ENCODE data around the gene MAST3.
"Not testable (repeated sequence)": the region's sequence is repeated elsewhere in the genome, so short reads cannot be mapped to it uniquely, and the experiment has no call there.

The MAST3 gene

DNA sequence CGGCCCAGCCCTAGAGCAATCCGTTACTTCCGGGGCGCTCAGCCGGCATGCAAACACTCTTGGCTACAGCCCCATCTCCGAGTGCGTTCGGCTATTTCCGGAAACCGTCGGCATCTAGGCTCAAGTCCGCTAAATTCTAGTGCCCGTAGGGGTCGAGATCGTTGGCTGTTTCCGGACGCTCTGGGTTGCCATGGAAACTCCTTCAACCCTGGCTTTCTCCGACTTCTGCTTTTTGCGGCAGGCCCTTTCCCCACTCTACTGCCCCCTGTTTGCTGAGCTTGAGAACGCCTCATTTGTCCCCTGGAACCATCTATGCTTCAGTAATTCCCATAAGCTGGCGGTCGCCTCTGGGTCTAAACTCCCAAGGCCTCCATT, 54.9 kb downstream of the MAST3 start:
- H3K4me1 ChIP-seq (ENCODE audit: control insufficient read depth, insufficient read depth, low read length, poor library complexity, severe bottlenecking): peaks cover 13% of the 10 kb centered on the region
- peak overlapping the region; percentile 99 for H3K27ac ChIP-seq (ENCODE audit: low read depth, low read length, severe bottlenecking)
- peaks cover 26% of the 10 kb centered on the region for H3K36me3 ChIP-seq (ENCODE audit: control insufficient read depth, insufficient read depth, low read length)
- no peaks in the 10 kb centered on the region for H3K9me3 ChIP-seq (ENCODE audit: control insufficient read depth, low read length)
- peak overlapping the region; percentile 89 for H3K4me3 ChIP-seq (ENCODE audit: extremely low read depth, insufficient read depth, low read length, poor library complexity, severe bottlenecking)
- 0% methylated on average over 22 of the region's 22 CpGs for WGBS, 2 experiments (ENCODE audit: insufficient coverage in 2 of 2)

DNA sequence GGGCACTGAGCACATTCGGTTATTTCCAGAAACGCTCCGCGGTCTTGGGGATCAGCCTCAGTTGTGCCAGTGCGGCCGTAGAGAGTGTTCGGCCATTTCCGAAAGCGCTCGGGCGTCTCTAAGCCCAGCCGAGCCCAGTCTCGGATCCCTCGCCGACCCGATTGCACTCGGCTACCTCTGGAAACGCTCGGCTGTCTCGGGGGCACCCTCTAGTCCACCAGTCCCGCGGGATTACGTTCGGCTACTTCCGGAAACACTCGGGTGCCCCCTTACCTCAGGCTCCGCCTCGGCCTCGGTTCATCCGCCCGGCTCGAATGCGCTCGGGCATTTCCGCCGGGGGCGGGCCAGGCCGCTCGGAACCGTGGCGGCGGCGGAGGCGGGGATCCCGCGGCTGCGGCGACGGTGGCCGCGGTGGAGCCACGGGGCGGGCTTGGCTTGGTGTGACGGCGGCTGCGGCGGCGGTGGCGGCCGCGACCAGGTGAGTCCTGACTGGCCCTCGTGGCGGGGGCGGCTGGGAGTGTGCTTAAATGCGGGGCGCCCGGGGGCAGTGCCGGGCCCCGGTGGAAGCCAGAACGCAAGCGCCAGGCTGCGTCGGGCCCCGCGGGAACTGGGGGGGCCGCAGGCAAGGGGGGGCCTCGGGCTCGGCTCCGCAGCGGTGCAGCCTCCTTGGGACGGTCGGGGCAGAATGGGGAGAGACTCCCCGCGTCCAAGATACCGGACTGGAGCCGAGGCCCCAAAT, 55.4 kb downstream of the MAST3 start, which contains the start of gene PIK3R2:
TSS of gene PIK3R2 (plus strand) at position 347 of the 739 bp plus-strand sequence. CDS start 2,717 bp downstream, outside the sequence.
- Histone ChIP-seq H3K4me1 (ENCODE audit: control insufficient read depth, insufficient read depth, low read length, poor library complexity, severe bottlenecking) (peaks cover 13% of the 10 kb centered on the region), H3K36me3 (ENCODE audit: control insufficient read depth, insufficient read depth, low read length) (peaks cover 27% of the 10 kb centered on the region), H3K4me3 (ENCODE audit: extremely low read depth, insufficient read depth, low read length, poor library complexity, severe bottlenecking) (peak within 1 kb of the TSS; percentile 89), H3K9me3 (ENCODE audit: control insufficient read depth, low read length) (no peaks in the 10 kb centered on the region), H3K27ac (ENCODE audit: low read depth, low read length, severe bottlenecking) (peak within 1 kb of the TSS; percentile 99)
- 1% methylated on average over 61 to 85 of the region's 86 CpGs for WGBS, 2 experiments (ENCODE audit: insufficient coverage in 2 of 2)

DNA sequence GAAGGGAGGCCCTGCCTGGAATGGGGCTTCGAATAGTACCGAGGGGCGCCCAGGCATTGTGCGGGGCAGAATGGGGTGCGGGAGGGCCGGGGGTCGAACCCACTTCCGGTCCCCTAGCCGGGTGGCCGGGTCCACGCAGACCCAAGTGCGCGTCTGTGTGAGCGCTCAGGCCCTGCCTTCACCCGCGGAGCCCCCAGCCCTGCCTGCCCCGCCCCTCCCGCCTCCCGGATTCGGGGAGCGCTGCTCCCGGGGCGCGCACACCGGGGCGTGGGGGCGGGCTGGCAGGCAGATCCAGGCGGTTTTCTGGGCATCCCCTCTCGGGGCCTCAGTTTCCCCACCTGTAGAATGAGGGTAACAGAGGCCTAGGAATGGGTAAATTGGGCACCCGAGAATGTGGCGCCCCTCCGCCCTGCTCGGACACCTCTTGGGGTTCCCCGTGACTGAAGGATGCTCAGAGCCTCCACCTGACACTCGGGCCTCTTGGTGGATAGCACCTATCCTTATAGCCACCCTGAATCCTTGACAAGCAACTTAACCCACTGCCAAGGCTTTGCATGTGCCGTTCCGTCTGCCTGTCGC, 56.1 kb downstream of the MAST3 start:
- H3K36me3 ChIP-seq (ENCODE audit: control insufficient read depth, insufficient read depth, low read length): peaks cover 31% of the 10 kb centered on the region
- no peaks in the 10 kb centered on the region for H3K9me3 ChIP-seq (ENCODE audit: control insufficient read depth, low read length)
- peak overlapping the region; percentile 89 for H3K4me3 ChIP-seq (ENCODE audit: extremely low read depth, insufficient read depth, low read length, poor library complexity, severe bottlenecking)
- H3K27ac ChIP-seq (ENCODE audit: low read depth, low read length, severe bottlenecking): peak overlapping the region; percentile 23
- 4 to 5% methylated on average over 29 to 30 of the region's 38 CpGs for WGBS, 2 experiments (ENCODE audit: insufficient coverage in 2 of 2)
- peaks cover 13% of the 10 kb centered on the region for H3K4me1 ChIP-seq (ENCODE audit: control insufficient read depth, insufficient read depth, low read length, poor library complexity, severe bottlenecking)

DNA sequence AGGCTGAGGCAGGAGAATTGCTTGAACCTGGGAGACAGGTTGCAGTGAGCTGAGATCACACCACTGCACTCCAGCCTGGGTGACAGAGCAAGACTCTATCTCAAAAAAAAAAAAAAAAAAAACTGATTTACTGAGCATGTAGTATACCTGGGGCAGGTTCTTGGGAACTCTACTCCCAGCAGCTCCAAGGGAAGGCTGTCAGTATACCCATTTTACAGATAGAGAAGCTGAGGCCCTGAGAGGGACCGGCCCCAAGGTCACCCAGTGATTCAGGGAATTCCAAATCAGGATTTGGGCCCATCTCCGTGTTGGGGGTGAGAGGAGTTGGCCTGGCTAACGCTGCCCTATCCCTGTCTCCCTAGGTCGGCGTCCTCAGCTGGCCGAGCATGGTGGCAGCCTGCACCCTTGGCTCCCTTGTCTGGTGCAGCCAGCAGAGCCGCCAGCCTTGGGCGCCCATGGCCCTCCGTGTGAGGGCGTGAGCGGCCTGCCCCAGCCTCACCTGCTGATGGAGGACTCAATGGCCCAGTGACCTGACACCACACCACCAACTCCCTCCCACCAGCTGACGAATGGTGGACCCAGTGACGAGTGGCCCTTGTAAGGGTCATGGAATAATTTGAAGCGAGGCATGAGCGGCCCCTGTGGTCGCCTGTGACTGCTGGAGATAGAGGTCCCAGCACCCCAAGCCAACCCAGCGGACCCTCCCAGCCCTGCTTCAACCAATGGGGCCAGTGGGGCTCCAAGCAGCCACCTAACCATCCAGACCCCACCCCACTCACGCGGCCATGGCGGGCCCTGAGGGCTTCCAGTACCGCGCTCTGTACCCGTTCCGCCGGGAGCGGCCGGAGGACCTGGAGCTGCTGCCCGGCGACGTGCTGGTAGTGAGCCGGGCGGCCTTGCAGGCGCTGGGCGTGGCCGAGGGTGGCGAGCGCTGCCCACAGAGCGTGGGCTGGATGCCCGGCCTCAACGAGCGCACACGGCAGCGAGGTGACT, 57.8 kb downstream of the MAST3 start:
- WGBS, 2 experiments (ENCODE audit: insufficient coverage in 2 of 2): 98 to 99% methylated on average over 20 to 41 of the region's 43 CpGs
- no peak overlapping the region for H3K27ac ChIP-seq (ENCODE audit: low read depth, low read length, severe bottlenecking)
- H3K4me3 ChIP-seq (ENCODE audit: extremely low read depth, insufficient read depth, low read length, poor library complexity, severe bottlenecking): no peak overlapping the region
- H3K36me3 ChIP-seq (ENCODE audit: control insufficient read depth, insufficient read depth, low read length): peaks cover 33% of the 10 kb centered on the region
- no peaks in the 10 kb centered on the region for H3K9me3 ChIP-seq (ENCODE audit: control insufficient read depth, low read length)
- peaks cover 13% of the 10 kb centered on the region for H3K4me1 ChIP-seq (ENCODE audit: control insufficient read depth, insufficient read depth, low read length, poor library complexity, severe bottlenecking)

DNA sequence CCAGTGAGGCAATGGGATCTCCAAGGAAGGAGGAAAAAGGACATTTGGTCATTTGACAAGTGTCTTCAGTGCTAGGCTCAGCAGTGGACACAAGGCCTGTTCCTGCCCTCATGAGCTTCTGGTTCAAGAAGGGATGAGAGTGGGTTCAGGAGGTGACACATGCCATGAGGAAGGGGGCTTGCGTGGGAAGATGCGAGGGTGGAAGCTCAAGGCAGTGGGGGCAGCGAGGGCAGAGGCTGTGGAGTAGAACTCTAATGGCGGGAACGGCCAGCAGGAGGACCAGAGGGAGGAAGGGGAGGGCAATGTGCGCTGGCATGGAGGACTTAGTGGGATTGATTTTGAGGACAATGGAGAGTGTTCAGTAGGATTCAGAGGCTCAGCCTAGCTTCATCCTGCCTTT, 58.7 kb downstream of the MAST3 start:
- Histone ChIP-seq H3K9me3 (ENCODE audit: control insufficient read depth, low read length) (no peaks in the 10 kb centered on the region), H3K27ac (ENCODE audit: low read depth, low read length, severe bottlenecking) (no peak overlapping the region), H3K4me3 (ENCODE audit: extremely low read depth, insufficient read depth, low read length, poor library complexity, severe bottlenecking) (no peak overlapping the region), H3K36me3 (ENCODE audit: control insufficient read depth, insufficient read depth, low read length) (peaks cover 37% of the 10 kb centered on the region), H3K4me1 (ENCODE audit: control insufficient read depth, insufficient read depth, low read length, poor library complexity, severe bottlenecking) (peaks cover 13% of the 10 kb centered on the region)
- 97 to 100% methylated on average over 4 of the region's 6 CpGs for WGBS, 2 experiments (ENCODE audit: insufficient coverage in 2 of 2)

DNA sequence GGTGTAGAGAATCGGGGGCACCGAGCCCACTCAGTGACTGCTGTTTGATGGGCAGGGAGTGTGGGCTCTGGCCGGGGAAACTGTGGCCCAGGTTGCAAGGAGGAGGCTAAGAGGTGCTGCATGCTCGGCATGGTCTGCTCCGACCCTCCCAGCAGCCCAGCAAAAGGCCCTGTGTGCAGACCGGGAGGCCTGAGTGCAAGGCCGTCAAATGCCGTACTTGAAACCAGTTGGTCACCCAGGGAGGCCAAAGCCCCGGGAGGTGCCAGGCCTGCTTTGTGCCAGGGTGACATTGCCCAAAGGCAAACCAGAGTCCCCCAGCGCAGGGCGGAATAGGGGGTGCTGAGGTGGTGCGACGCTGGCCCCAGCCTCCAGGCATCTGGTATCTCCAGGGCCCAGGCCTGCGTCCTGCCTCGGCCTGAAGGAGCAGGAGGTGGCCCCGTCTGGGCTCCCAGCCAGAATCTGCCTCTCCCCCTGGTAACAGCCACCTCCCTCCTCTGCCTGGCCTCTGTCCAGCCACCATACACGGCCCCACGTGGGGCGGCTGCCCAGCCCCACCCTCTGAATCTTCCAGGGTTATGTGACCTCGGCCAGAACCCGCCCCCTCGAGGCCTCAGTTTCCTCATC, 59.4 kb downstream of the MAST3 start:
- Histone ChIP-seq H3K27ac (ENCODE audit: low read depth, low read length, severe bottlenecking) (no peak overlapping the region), H3K4me3 (ENCODE audit: extremely low read depth, insufficient read depth, low read length, poor library complexity, severe bottlenecking) (no peak overlapping the region), H3K36me3 (ENCODE audit: control insufficient read depth, insufficient read depth, low read length) (peaks cover 42% of the 10 kb centered on the region), H3K9me3 (ENCODE audit: control insufficient read depth, low read length) (no peaks in the 10 kb centered on the region), H3K4me1 (ENCODE audit: control insufficient read depth, insufficient read depth, low read length, poor library complexity, severe bottlenecking) (peaks cover 10% of the 10 kb centered on the region)
- WGBS, 2 experiments (ENCODE audit: insufficient coverage in 2 of 2): 93 to 95% methylated on average over 19 to 20 of the region's 22 CpGs

DNA sequence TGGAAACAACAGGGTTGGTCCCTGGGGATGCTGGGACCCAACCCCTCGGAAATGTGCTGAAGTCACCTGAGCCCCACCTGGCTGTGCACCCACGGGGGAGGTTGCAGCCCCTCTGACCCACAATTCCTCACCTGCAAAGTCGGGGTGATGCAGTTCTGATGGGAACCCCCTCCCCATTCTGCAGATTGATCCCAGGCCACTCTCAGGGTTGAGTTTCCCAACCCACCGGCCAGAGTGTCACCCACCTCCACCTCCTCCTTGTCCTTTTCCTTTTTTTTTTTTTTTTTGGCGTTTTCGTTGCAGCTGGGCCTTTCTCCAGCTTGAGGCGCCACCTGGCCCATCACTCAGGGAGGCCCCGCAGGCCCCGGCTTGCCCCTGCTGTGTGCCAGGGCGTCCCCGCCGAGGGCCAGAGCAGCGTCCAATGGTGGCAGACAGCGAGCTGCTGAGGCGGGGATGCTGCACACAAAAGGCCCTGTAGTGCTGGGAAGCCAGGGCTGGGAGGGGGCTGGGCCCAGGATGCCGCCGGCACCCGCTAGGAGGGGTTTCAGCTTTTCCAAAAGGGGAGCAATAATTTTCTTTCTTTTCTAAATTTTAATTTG, 60.0 kb downstream of the MAST3 start:
- H3K9me3 ChIP-seq (ENCODE audit: control insufficient read depth, low read length): no peaks in the 10 kb centered on the region
- no peak overlapping the region for H3K4me3 ChIP-seq (ENCODE audit: extremely low read depth, insufficient read depth, low read length, poor library complexity, severe bottlenecking)
- peaks cover 10% of the 10 kb centered on the region for H3K4me1 ChIP-seq (ENCODE audit: control insufficient read depth, insufficient read depth, low read length, poor library complexity, severe bottlenecking)
- H3K27ac ChIP-seq (ENCODE audit: low read depth, low read length, severe bottlenecking): no peak overlapping the region
- WGBS, 2 experiments (ENCODE audit: insufficient coverage in 2 of 2): 68 to 78% methylated on average over 9 to 10 of the region's 18 CpGs
- H3K36me3 ChIP-seq (ENCODE audit: control insufficient read depth, insufficient read depth, low read length): peaks cover 47% of the 10 kb centered on the region

DNA sequence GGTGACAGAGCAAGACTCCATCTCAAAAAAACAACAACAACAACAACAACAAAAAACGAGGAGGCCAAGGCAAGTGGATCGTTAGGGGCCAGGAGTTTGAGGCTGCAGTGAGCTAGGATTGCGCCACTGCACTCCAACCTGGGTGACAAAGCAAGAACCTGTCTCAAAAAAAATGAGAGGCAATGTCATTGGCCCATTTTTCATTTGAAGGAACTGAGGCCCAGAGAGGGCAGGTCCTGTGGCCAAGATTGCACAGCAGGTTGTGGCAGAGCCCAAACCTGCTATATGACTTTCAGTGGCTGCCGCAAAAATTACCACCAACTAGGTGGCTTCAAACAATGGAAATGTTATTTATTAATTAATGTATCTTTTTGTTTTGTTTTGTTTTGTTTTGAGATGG, 60.9 kb downstream of the MAST3 start:
- WGBS, 2 experiments (ENCODE audit: insufficient coverage in 2 of 2): 83 to 91% methylated on average over 3 of the region's 4 CpGs
- Histone ChIP-seq H3K4me1 (ENCODE audit: control insufficient read depth, insufficient read depth, low read length, poor library complexity, severe bottlenecking) (peaks cover 10% of the 10 kb centered on the region), H3K27ac (ENCODE audit: low read depth, low read length, severe bottlenecking) (no peak overlapping the region), H3K36me3 (ENCODE audit: control insufficient read depth, insufficient read depth, low read length) (peaks cover 56% of the 10 kb centered on the region), H3K4me3 (ENCODE audit: extremely low read depth, insufficient read depth, low read length, poor library complexity, severe bottlenecking) (no peak overlapping the region), H3K9me3 (ENCODE audit: control insufficient read depth, low read length) (no peaks in the 10 kb centered on the region)

DNA sequence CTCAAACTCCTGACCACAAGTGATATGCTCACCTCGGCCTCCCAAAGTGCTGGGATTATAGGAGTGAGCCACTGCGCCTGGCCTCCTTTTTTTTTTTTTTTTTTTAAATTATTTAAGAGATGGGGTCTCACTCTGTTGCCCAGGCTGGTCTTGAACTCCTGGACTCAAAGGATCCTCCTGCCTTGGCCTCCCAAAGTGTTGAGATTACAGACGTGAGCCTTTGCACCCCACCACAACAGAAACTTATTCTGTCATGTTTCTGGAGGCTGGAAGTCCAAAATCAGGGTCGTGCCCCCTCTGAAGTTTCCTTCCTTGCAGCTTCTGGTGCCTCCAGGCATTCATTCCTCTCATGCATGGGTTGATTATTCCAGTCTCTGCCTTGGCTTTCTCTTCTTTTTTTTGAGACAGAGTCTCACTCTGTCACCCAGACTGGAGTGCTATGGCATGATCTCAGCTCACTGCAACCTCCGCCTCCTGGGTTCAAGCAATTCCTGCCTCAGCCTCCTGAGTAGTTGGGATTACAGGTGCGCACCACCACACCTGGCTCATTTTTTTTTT, 61.6 kb downstream of the MAST3 start:
- H3K9me3 ChIP-seq (ENCODE audit: control insufficient read depth, low read length); H3K4me3 ChIP-seq (ENCODE audit: extremely low read depth, insufficient read depth, low read length, poor library complexity, severe bottlenecking); H3K4me1 ChIP-seq (ENCODE audit: control insufficient read depth, insufficient read depth, low read length, poor library complexity, severe bottlenecking); H3K27ac ChIP-seq (ENCODE audit: low read depth, low read length, severe bottlenecking): not testable (repeated sequence)
- 88 to 91% methylated on average over 3 of the region's 6 CpGs for WGBS, 2 experiments (ENCODE audit: insufficient coverage in 2 of 2)
- H3K36me3 ChIP-seq (ENCODE audit: control insufficient read depth, insufficient read depth, low read length): peaks cover 62% of the 10 kb centered on the region

DNA sequence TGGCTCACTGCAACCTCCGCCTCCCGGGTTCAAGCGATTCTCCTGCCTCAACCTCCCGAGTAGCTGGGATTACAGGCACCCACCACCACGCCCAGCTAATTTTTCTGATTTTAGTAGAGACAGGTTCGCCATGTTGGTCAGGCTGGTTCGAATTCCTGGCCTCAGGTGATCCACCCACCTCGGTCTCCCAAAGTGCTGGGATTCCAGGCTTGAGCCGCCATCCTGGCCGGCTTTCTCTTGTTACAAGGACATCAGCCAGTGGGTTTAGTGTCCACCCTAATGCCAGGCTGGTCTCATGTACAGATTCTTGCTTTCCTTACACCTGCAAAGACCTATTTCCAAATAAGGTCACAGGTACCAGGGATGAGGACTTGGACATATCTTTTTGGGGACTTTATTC, 62.2 kb downstream of the MAST3 start:
- peaks cover 65% of the 10 kb centered on the region for H3K36me3 ChIP-seq (ENCODE audit: control insufficient read depth, insufficient read depth, low read length)
- 96 to 98% methylated on average over 6 to 9 of the region's 10 CpGs for WGBS, 2 experiments (ENCODE audit: insufficient coverage in 2 of 2)
- no peaks in the 10 kb centered on the region for H3K4me1 ChIP-seq (ENCODE audit: control insufficient read depth, insufficient read depth, low read length, poor library complexity, severe bottlenecking)
- no peak overlapping the region for H3K27ac ChIP-seq (ENCODE audit: low read depth, low read length, severe bottlenecking)
- no peak overlapping the region for H3K4me3 ChIP-seq (ENCODE audit: extremely low read depth, insufficient read depth, low read length, poor library complexity, severe bottlenecking)
- H3K9me3 ChIP-seq (ENCODE audit: control insufficient read depth, low read length): no peaks in the 10 kb centered on the region

All from mesodermal cell (in vitro differentiated cells).